HCT116 (cell line): ENCODE data around the gene CHD3.

ENCODE experiments used
- POLR2A ChIP-seq: IDR thresholded peaks from 2 replicates; pipeline ENCODE4 v1.7.0; 2011; ENCODE audit warnings: borderline replicate concordance; ENCODE audit not compliant: insufficient read depth, insufficient read length; ENCODE audit errors: extremely low read depth
- TF ChIP-seq, protein P1 (sequence below), 3 experiments: fragments of 200-600 bp in 1 of 3; sonication (generic) in 1 of 3; IDR thresholded peaks in 2 of 3; conservative IDR thresholded peaks in 1 of 3; 2 replicates each; pipeline ENCODE4 v1.5.1; 2012 to 2017; ENCODE audit warnings: low read depth in 2 of 3, low read length in 2 of 3, antibody characterized with exemption in 1 of 3, borderline replicate concordance in 1 of 3, control low read depth in 1 of 3, mild to moderate bottlenecking in 1 of 3, mixed read lengths in 1 of 3, mixed run types in 1 of 3, moderate library complexity in 1 of 3; ENCODE audit not compliant: insufficient read depth in 1 of 3

DNA sequence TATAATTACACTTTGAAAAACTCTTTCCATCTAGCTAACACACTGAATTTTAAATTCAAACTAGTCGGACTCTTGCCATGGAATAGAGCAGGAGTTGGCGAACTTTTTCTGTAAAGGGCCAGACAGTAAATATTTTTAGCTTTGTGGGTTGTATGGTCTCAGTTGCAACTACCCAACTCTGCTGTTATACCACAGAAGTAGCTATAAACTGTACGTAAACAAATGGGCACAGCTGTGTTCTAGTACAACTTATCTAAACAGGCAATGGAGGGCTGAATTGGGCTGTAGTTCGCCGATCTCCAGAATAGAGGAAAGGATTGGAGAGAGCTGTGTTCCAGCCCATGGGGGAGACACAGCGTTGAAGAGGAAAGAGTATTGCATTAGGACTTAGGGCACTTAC is 52.2 kb downstream of the CHD3 start:
- TF ChIP-seq POLR2A: no peak
- TF ChIP-seq, protein P1, sequence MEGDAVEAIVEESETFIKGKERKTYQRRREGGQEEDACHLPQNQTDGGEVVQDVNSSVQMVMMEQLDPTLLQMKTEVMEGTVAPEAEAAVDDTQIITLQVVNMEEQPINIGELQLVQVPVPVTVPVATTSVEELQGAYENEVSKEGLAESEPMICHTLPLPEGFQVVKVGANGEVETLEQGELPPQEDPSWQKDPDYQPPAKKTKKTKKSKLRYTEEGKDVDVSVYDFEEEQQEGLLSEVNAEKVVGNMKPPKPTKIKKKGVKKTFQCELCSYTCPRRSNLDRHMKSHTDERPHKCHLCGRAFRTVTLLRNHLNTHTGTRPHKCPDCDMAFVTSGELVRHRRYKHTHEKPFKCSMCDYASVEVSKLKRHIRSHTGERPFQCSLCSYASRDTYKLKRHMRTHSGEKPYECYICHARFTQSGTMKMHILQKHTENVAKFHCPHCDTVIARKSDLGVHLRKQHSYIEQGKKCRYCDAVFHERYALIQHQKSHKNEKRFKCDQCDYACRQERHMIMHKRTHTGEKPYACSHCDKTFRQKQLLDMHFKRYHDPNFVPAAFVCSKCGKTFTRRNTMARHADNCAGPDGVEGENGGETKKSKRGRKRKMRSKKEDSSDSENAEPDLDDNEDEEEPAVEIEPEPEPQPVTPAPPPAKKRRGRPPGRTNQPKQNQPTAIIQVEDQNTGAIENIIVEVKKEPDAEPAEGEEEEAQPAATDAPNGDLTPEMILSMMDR (IDR thresholded peaks at IDR 0.05 in 2 of 3, conservative IDR thresholded peaks at IDR 0.05 in 1 of 3; ENCODE audit: borderline replicate concordance in 1 of 3, insufficient read depth in 1 of 3, low read depth in 2 of 3, low read length in 2 of 3): no peak
